RWPE2 (cell line): ENCODE data around the gene LAMA5.
"Not testable (repeated sequence)": the region's sequence is repeated elsewhere in the genome, so short reads cannot be mapped to it uniquely, and the experiment has no call there.

ENCODE experiments used
- ATAC-seq: fragments of 200-7000 bp; cut with Tn5 transposase; 3 replicates; pipeline ENCODE4 v1.9.1; 2021; ENCODE audit warnings: low read depth
- DNase-seq: peaks from one replicate; pipeline ENCODE4 v3.0.0-alpha.2; 2020; ENCODE audit warnings: low spot score
- H3K27ac ChIP-seq: fragments of 450-650 bp; 2 replicates; pipeline ENCODE4 v1.5.1; 2017; ENCODE audit warnings: mild to moderate bottlenecking; ENCODE audit not compliant: poor library complexity, severe bottlenecking
- H3K27me3 ChIP-seq: fragments of 250-450 bp; sonication (Bioruptor Pico); 2 replicates; pipeline ENCODE4 v1.5.1; 2021; ENCODE audit warnings: mild to moderate bottlenecking, moderate library complexity; ENCODE audit not compliant: insufficient read depth, poor library complexity, severe bottlenecking
- H3K36me3 ChIP-seq: fragments of 250-450 bp; sonication (Bioruptor Pico); 2 replicates; pipeline ENCODE4 v1.5.1; 2020; ENCODE audit warnings: low read depth, mild to moderate bottlenecking, moderate library complexity
- H3K4me1 ChIP-seq: fragments of 250-450 bp; sonication (Bioruptor Pico); 2 replicates; pipeline ENCODE4 v1.5.1; 2021; ENCODE audit warnings: mild to moderate bottlenecking, moderate library complexity; ENCODE audit not compliant: insufficient read depth, poor library complexity, severe bottlenecking
- H3K4me3 ChIP-seq: fragments of 250-450 bp; sonication (Bioruptor Pico); 2 replicates; pipeline ENCODE4 v1.5.1; 2021; ENCODE audit warnings: mild to moderate bottlenecking, moderate library complexity; ENCODE audit not compliant: severe bottlenecking
- H3K9me3 ChIP-seq: fragments of 250-450 bp; sonication (Bioruptor Pico); 2 replicates; pipeline ENCODE4 v1.5.1; 2021; ENCODE audit warnings: mild to moderate bottlenecking, moderate library complexity; ENCODE audit not compliant: severe bottlenecking
- TF ChIP-seq, protein P1 (sequence below): fragments of 450-650 bp; IDR thresholded peaks from one replicate; pipeline ENCODE4 v1.5.1; 2017; ENCODE audit warnings: mild to moderate bottlenecking, moderate library complexity; ENCODE audit not compliant: poor library complexity, severe bottlenecking

The LAMA5 gene

DNA sequence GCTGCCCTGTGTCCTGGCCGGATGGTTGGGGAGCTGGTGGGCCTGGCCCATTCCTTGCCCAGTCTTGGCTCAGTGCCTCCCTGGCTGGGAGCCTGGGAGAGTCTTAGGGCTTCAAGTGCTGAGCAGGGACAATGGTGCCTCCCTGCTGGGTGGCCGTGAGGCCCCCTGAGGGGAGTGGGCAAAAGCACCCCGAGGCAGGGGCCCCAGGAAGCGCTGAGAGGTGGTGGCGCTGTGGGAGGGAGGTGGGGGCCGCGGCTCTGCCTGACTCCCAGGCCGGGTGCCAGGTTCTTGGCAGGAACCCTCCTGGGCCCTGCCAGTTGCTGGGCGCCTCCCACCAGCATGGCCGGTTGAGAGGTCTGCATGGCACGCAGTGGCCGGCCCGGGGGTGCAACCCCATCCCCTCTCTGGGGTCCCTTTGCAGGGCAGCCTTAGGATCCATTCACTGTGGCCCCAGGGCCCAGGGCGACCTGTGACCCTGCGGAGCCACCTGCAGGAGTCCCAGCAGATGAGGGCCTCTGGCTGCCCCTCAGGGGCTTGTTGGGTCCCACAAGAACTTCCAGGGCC is 10.6 kb upstream of the LAMA5 start:
- Histone ChIP-seq H3K9me3 (no peaks in the 10 kb centered on the region), H3K27me3 (no peaks in the 10 kb centered on the region), H3K27ac (peak overlapping the region; percentile 95), H3K4me3 (peak overlapping the region; percentile 0), H3K36me3 (0 out of 2 replicates have a peak, but pooled peaks cover 3% of the 10 kb centered on the region), H3K4me1 (peaks cover 53% of the 10 kb centered on the region)
- ATAC-seq (peak; percentile 0; the same call in 2 of the 3 replicates), DNase-seq (peak; percentile 92)
- TF ChIP-seq, protein P1, sequence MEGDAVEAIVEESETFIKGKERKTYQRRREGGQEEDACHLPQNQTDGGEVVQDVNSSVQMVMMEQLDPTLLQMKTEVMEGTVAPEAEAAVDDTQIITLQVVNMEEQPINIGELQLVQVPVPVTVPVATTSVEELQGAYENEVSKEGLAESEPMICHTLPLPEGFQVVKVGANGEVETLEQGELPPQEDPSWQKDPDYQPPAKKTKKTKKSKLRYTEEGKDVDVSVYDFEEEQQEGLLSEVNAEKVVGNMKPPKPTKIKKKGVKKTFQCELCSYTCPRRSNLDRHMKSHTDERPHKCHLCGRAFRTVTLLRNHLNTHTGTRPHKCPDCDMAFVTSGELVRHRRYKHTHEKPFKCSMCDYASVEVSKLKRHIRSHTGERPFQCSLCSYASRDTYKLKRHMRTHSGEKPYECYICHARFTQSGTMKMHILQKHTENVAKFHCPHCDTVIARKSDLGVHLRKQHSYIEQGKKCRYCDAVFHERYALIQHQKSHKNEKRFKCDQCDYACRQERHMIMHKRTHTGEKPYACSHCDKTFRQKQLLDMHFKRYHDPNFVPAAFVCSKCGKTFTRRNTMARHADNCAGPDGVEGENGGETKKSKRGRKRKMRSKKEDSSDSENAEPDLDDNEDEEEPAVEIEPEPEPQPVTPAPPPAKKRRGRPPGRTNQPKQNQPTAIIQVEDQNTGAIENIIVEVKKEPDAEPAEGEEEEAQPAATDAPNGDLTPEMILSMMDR = peak; percentile 37

GRCh38 chr20:62377064-62377461 is 10.0 kb upstream of the LAMA5 start:
- Histone ChIP-seq H3K4me3 (no peak overlapping the region), H3K27me3 (no peaks in the 10 kb centered on the region), H3K36me3 (0 out of 2 replicates have a peak, but pooled peaks cover 3% of the 10 kb centered on the region), H3K4me1 (peaks cover 53% of the 10 kb centered on the region), H3K9me3 (no peaks in the 10 kb centered on the region), H3K27ac (peak overlapping the region; percentile 95)
- ATAC-seq (no peak), DNase-seq (peak; percentile 86)
- TF ChIP-seq, protein P1 = no peak

DNA sequence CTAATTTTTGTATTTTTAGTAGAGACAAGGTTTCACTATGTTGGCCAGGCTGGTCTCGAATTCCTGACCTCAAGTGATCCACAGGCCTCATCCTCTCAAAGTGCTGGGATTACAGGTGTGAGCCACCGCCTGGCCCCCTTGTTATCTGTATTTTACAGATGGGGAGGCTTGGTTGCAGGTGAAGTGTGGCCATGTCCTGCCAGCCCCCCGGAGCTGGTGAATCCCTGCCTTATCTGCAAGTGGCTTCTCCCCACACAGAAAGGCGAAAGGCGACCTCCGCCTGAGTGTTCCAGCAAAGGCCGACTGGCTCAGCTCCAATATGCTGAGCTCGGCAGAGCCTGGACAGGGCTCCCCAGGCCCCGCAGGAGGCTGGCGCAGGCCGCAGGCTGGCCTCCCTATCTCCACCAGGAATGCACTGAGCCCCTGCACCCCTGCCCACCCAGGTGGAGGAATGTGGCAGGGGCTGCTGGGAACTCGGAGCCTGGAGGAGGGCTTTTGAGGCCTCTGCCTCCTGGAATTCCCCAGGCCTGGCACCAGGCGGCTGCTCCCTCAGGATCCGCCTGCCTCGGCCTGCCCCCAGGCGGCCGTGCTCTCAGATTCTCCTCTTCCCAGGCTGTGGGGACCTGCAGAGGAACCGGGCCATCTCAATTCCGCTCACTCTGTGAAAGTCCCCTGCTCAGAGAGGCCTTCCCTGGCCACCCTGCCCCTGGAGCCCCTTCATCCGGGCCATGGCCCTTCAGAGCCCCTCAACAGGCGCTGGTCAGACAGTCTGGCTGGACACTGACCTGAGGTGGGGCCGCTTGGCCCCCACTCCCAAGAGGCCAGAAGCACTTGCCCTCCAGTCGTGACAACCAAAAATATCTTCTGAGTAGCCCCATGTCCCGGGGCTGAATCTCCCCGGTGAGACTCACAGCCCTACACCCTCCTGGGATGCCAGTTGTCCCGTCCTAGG is 9.3 kb upstream of the LAMA5 start:
- Histone ChIP-seq H3K36me3 (no peaks in the 10 kb centered on the region), H3K27me3 (no peaks in the 10 kb centered on the region), H3K4me1 (peaks cover 50% of the 10 kb centered on the region), H3K27ac (peak overlapping the region; percentile 95), H3K9me3 (no peaks in the 10 kb centered on the region), H3K4me3 (no peak overlapping the region)
- peak; percentile 89 for DNase-seq
- TF ChIP-seq, protein P1 = peak; percentile 81
- ATAC-seq = peak; percentile 8; the same call in 2 of the 3 replicates

DNA sequence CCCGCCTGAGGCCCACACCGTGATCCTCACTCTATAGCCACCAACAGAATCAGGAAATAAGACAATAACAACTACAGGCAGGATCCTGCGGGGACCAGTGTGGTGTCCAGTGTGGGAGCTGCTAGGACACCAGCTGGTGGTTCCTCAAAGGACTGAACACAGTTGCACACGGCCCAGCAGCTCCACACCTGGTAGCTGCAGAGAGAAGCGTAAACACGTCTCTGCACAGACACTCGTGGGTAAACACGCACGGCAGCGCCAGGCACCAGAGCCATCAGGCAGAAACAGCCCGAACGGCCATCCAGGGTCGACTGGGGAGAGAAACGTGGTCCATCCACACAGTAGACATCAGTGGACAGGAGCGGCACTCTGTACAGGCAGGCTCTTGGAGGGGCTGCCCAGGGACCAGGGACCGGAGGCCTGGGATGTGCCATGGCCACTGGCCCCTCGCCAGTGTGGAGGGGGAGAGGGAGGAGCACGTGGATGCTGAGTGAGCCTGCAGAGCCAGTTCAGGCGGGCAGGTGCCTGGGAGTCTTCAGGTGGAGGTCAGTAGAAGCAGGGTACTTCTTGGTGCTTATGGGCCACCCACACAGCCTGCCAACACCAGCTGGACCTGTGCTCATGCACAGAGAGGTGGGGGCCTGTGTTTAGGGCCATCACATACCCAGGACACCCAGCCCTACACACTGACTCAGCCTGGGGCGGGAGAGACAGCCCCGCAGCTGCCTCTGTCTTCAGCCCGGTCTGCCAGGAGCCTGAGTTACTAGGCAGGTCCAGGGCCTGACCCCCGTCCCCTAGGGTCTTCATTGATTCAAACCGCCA is 7.4 kb upstream of the LAMA5 start:
- no peak overlapping the region for H3K4me3 ChIP-seq
- DNase-seq (peak; percentile 88), ATAC-seq (no peak)

DNA sequence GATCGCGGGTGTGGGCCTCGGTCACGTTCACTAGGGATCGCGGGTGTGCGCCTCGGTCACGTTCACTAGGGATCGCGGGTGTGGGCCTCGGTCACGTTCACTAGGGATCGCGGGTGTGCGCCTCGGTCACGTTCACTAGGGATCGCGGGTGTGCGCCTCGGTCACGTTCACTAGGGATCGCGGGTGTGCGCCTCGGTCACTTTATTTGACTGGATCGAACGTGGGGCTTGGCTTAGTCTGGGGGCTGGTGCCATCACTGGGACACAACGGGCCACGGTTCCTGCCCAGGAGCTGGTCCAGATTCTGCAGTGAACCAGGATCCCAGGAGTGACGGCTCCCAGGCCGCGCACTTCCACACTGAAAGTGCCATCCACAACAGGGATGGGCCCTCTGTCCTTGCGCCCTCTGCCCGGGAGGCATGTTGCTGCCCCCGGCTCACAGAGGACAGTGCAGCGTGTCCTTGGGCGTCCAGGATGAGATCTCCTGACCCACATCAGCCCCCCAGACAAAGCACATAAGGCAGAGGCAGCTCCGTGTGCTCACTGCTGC is 6.6 kb upstream of the LAMA5 start:
- not testable (repeated sequence) for H3K27me3 ChIP-seq, DNase-seq, H3K4me3 ChIP-seq, ATAC-seq, H3K36me3 ChIP-seq, H3K9me3 ChIP-seq, H3K27ac ChIP-seq
- H3K4me1 ChIP-seq = peaks cover 51% of the 10 kb centered on the region

More for the DNA sequence above, 7.4 kb upstream of the LAMA5 start:
- TF ChIP-seq, protein P1 = no peak
- no peaks in the 10 kb centered on the region for H3K36me3 ChIP-seq
- H3K27ac ChIP-seq = peak overlapping the region; percentile 95
- no peaks in the 10 kb centered on the region for H3K9me3 ChIP-seq
- peaks cover 52% of the 10 kb centered on the region for H3K4me1 ChIP-seq
- H3K27me3 ChIP-seq = no peaks in the 10 kb centered on the region
